GM21423 (cell line): ENCODE data around the gene BACE1-AS.
"Not testable (repeated sequence)": the region's sequence is repeated elsewhere in the genome, so short reads cannot be mapped to it uniquely, and the experiment has no call there.

Experiments
- ATAC-seq: cut with Tn5 transposase; IDR thresholded peaks from one replicate; pipeline ENCODE4 v1.9.1; 2021; ENCODE audit warnings: mild to moderate bottlenecking, moderate library complexity; ENCODE audit not compliant: unreplicated experiment

The BACE1-AS gene

DNA sequence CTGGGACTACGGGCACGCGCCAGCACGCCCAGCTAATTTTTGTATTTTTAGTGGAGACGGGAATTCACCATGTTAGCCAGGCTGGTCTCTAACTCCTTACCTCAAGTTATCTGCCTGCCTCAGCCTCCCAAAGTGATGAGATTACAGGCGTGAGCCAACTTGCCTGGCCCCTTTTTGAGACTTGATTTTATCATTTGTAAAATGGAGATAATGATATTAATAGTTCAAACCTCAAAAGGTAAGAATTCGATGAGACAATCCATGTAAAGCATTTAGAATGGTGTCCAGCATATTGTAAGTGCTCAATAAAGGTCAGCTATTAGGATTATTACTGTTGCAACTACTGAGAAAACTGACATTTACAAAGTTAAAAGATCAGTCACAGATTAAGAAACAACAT is 27.6 kb downstream of the BACE1-AS start:
- ATAC-seq = no peak

GRCh38 chr11:117319214-117319840 is 28.2 kb downstream of the BACE1-AS start:
- no peak for ATAC-seq

- not testable (repeated sequence) for ATAC-seq
Measured at GRCh38 chr11:117327255-117327566, 36.1 kb downstream of the BACE1-AS start.

GRCh38 chr11:117327567-117328374 is 36.6 kb downstream of the BACE1-AS start, which contains the start of gene CEP164:
TSS of gene CEP164 (plus strand) at chr11:117327854. CDS start at chr11:117338587, 10,733 bp downstream.
- ATAC-seq = peak; percentile 95

DNA sequence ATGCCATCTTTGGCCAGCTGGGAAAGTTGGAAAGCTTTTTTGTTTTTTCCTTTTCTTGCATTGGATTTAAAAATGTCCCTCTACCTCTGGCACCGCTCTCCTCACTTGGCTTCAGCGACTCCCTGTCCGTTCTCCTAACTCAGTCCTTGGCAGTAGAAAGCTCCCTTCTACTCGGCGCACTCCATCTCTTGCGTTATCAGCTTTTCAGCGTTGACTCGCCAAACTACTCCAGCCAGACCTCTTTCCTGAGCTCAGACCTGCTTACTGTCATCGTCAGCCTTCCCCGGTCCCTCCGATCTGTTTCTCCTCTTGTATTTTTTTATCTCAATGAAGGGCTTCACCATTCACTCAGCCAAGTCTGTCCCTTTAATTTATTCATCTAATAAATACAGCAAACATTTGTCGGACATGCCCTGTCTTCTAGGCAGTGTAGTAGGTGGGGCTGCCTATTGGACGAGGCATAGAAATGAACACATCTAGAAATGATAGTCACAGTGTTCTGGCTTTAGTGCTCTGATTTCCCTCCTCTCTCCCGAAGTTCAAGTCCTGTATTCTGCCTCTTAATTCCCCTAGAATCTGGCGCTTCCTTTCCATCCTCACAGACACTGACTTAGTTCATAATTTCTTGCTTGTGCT is 37.3 kb downstream of the BACE1-AS start:
- peak; percentile 15 for ATAC-seq

DNA sequence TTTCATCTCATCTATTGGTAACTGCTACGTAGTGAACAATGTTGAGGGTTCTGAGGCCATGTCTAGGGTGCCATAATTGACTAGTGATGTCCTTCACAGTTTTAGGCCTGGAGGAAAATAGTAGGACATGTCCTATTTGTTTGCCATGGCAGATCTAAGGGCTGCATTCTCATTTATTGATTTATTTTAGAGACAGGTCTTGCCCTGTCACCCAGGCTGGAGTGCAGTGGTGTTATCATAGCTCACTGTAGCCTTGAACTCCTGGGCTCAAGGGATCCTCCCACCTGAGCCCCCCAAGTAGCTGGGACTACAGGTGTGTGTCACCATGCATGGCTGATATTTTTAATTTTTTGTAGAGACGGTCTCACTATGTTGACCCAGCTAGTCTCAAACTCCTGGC is 41.7 kb downstream of the BACE1-AS start:
- no peak for ATAC-seq

GRCh38 chr11:117333917-117334316 is 42.8 kb downstream of the BACE1-AS start:
- ATAC-seq = no peak

DNA sequence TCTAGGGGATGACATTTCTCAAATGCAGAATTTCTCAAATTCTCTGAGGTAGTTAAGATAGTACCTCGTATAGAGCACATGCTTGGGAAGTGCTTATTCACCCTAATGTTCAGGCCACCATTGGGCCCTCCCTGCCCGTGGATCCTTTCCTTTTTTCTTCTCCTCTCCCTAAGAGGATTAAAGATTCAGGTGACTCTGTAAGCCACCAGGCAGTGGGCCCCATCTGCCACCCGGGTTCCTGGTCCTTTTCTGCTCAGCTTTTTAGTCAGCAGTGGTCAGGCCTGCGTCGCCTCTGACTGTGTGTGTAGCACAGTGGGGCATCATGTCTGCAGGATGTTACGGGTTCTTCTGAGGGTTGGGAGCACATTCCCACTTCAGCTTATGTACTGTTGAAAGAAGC is 43.8 kb downstream of the BACE1-AS start:
- no peak for ATAC-seq

- ATAC-seq = no peak
Measured at GRCh38 chr11:117335399-117335798, 44.3 kb downstream of the BACE1-AS start.

GRCh38 chr11:117337076-117337475 is 45.9 kb downstream of the BACE1-AS start:
- ATAC-seq = no peak
